ENCODE results near the gene GAL3ST3. TPM values are rescaled to one million over a fixed set of nuclear protein-coding genes. Genes with fewer than 3 reads are reported as not detected.

Gene GAL3ST3
- total and polyA plus RNA-seq, 4 donors, result not detected

DNA sequence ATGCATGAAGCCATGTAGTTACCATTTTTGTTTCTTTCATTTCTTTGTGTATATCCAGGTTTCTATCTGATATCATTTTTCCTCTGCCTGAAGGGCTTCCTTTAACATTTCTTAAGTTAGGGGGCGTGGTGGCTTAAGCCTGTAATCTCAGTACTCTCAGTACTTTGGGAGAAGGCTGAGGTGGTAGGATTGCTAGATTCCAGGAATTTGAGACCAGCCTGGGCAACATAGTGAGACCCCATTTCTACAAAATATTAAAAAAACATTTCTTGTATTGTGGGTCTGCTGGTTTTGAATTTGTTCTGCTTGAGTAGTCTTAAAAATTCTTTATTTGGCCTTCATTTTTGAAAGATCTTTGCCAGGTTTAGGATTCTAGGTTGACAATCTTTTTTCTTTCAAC lies 15.6 kb upstream of the GAL3ST3 start:
- peaks cover 0 to 9% (median 6%) of the 10 kb centered on the region in 5 donors for H3K4me1 ChIP-seq (ENCODE audit: control insufficient read depth in 5 of 5, insufficient read depth in 5 of 5, low read length in 5 of 5)
- H3K4me3 ChIP-seq, result no peak overlapping the region
- H3K9ac ChIP-seq (ENCODE audit: insufficient read depth in 1 of 2, low read length in 2 of 2), result no peak overlapping the region
- no peaks in the 10 kb centered on the region for H3K9me3 ChIP-seq (ENCODE audit: control insufficient read depth in 4 of 4, insufficient read depth in 3 of 4, low read length in 3 of 4)
- no peak overlapping the region for H3K27ac ChIP-seq (ENCODE audit: low read depth in 1 of 2, low read length in 1 of 2)
- peaks cover 36 to 77% (median 60%) of the 10 kb centered on the region in 4 donors for H3K36me3 ChIP-seq (ENCODE audit: control insufficient read depth in 4 of 4, insufficient read depth in 4 of 4, low read length in 4 of 4)
- no peaks in the 10 kb centered on the region for H3K27me3 ChIP-seq (ENCODE audit: control insufficient read depth in 3 of 3, insufficient read depth in 3 of 3, low read length in 2 of 3)
- TF ChIP-seq, protein P1, sequence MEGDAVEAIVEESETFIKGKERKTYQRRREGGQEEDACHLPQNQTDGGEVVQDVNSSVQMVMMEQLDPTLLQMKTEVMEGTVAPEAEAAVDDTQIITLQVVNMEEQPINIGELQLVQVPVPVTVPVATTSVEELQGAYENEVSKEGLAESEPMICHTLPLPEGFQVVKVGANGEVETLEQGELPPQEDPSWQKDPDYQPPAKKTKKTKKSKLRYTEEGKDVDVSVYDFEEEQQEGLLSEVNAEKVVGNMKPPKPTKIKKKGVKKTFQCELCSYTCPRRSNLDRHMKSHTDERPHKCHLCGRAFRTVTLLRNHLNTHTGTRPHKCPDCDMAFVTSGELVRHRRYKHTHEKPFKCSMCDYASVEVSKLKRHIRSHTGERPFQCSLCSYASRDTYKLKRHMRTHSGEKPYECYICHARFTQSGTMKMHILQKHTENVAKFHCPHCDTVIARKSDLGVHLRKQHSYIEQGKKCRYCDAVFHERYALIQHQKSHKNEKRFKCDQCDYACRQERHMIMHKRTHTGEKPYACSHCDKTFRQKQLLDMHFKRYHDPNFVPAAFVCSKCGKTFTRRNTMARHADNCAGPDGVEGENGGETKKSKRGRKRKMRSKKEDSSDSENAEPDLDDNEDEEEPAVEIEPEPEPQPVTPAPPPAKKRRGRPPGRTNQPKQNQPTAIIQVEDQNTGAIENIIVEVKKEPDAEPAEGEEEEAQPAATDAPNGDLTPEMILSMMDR (IDR thresholded peaks at IDR 0.05; ENCODE audit: control extremely low read depth, extremely low read depth), result no peak
- no peak for ATAC-seq (ENCODE audit: insufficient read depth, low FRiP score)
- 100% methylated on average over 1 of the region's 1 CpG for WGBS, 2 donors
- DNase-seq, result no peak

DNA sequence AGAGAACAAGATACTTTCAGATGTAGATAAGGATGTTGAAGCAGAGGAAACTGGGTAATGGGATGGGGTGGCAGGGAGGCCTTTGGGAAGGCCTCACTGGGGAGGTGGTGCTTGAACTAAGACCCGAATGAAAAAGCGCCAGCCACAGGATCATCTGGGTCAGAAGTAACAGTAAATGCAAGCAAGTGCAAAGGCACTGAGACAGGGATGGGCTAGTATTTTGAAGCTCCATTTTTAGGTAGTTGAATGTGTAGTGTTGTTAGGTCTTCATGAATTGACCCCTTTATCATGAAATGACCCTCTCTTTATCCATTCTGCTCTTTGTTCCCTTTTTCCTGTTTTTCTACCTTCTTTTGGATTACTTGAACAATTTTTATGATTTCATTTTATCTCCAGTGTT lies 14.9 kb upstream of the GAL3ST3 start:
- H3K27ac ChIP-seq (ENCODE audit: low read depth in 1 of 2, low read length in 1 of 2), result no peak overlapping the region
- H3K9ac ChIP-seq (ENCODE audit: insufficient read depth in 1 of 2, low read length in 2 of 2), result no peak overlapping the region
- ATAC-seq (ENCODE audit: insufficient read depth, low FRiP score) (no peak), DNase-seq (no peak)
- no peak overlapping the region for H3K4me3 ChIP-seq
- peaks cover 43 to 82% (median 65%) of the 10 kb centered on the region in 4 donors for H3K36me3 ChIP-seq (ENCODE audit: control insufficient read depth in 4 of 4, insufficient read depth in 4 of 4, low read length in 4 of 4)
- WGBS, 2 donors, result 94 to 98% methylated on average over 2 of the region's 2 CpGs
- no peaks in the 10 kb centered on the region for H3K27me3 ChIP-seq (ENCODE audit: control insufficient read depth in 3 of 3, insufficient read depth in 3 of 3, low read length in 2 of 3)
- H3K4me1 ChIP-seq (ENCODE audit: control insufficient read depth in 5 of 5, insufficient read depth in 5 of 5, low read length in 5 of 5), result peaks cover 0 to 5% (median 0%) of the 10 kb centered on the region in 5 donors
- TF ChIP-seq, protein P1 (IDR thresholded peaks at IDR 0.05; ENCODE audit: control extremely low read depth, extremely low read depth), result no peak
- H3K9me3 ChIP-seq (ENCODE audit: control insufficient read depth in 4 of 4, insufficient read depth in 3 of 4, low read length in 3 of 4), result no peaks in the 10 kb centered on the region

DNA sequence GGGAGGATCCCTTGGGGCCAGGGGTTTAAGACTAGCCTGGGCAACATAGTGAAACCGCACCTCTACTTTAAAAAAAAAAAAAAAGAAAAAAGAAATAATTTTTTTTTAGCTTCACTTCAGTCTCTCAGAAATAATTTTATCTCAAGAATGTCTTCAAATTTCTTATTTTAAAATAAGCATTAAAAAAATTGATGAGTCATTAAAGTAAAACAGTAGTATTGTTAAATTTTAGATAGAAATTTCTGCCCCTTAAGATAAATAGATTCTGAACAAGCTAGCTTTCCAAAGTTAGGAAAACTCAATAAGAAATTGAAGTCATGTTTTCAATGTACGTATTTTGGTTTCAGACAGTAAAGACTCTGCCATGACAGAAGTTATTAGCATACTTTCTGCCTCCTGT lies 13.4 kb upstream of the GAL3ST3 start:
- DNase-seq (no peak), ATAC-seq (ENCODE audit: insufficient read depth, low FRiP score) (no peak)
- Histone ChIP-seq H3K9ac (ENCODE audit: insufficient read depth in 1 of 2, low read length in 2 of 2) (no peak overlapping the region), H3K27ac (ENCODE audit: low read depth in 1 of 2, low read length in 1 of 2) (no peak overlapping the region), H3K4me3 (no peak overlapping the region), H3K27me3 (ENCODE audit: control insufficient read depth in 3 of 3, insufficient read depth in 3 of 3, low read length in 2 of 3) (no peaks in the 10 kb centered on the region), H3K4me1 (ENCODE audit: control insufficient read depth in 5 of 5, insufficient read depth in 5 of 5, low read length in 5 of 5) (no peaks in the 10 kb centered on the region), H3K9me3 (ENCODE audit: control insufficient read depth in 4 of 4, insufficient read depth in 3 of 4, low read length in 3 of 4) (no peaks in the 10 kb centered on the region), H3K36me3 (ENCODE audit: control insufficient read depth in 4 of 4, insufficient read depth in 4 of 4, low read length in 4 of 4) (peaks cover 54 to 79% (median 66%) of the 10 kb centered on the region in 4 donors)
- 94 to 96% methylated on average over 2 of the region's 2 CpGs for WGBS, 2 donors
- TF ChIP-seq, protein P1 (IDR thresholded peaks at IDR 0.05; ENCODE audit: control extremely low read depth, extremely low read depth), result no peak

DNA sequence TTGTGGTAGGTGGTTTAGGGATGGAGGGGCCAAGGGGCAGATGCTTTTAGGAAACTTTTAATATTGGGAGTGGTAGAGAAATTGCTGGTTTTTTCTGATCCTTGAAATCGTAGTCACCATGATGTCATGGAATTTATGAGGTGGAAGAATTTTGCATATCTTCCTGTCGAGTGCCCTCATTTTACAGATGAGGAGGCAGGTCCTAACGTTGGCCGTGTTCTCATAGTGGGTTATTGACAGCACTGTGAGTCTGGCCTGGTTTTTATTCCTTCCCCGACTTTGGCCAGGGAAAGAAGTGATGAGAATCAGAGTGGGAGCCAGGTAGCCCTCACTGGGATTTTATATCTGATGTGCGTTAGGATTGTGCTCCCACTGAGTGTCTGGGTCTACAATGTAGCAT lies 12.3 kb upstream of the GAL3ST3 start:
- TF ChIP-seq, protein P1 (IDR thresholded peaks at IDR 0.05; ENCODE audit: control extremely low read depth, extremely low read depth), result no peak
- no peak for DNase-seq
- no peak overlapping the region for H3K4me3 ChIP-seq
- H3K9ac ChIP-seq (ENCODE audit: insufficient read depth in 1 of 2, low read length in 2 of 2), result no peak overlapping the region
- no peak for ATAC-seq (ENCODE audit: insufficient read depth, low FRiP score)
- no peak overlapping the region for H3K27ac ChIP-seq (ENCODE audit: low read depth in 1 of 2, low read length in 1 of 2)
- peaks cover 0 to 2% (median 0%) of the 10 kb centered on the region in 4 donors for H3K9me3 ChIP-seq (ENCODE audit: control insufficient read depth in 4 of 4, insufficient read depth in 3 of 4, low read length in 3 of 4)
- 84 to 88% methylated on average over 6 of the region's 6 CpGs for WGBS, 2 donors
- H3K27me3 ChIP-seq (ENCODE audit: control insufficient read depth in 3 of 3, insufficient read depth in 3 of 3, low read length in 2 of 3), result no peaks in the 10 kb centered on the region
- H3K36me3 ChIP-seq (ENCODE audit: control insufficient read depth in 4 of 4, insufficient read depth in 4 of 4, low read length in 4 of 4), result peaks cover 56 to 77% (median 66%) of the 10 kb centered on the region in 4 donors
- no peaks in the 10 kb centered on the region for H3K4me1 ChIP-seq (ENCODE audit: control insufficient read depth in 5 of 5, insufficient read depth in 5 of 5, low read length in 5 of 5)
